NT2/D1 (cell line): ENCODE results near the gene LLGL1.

Experiments used
- DNase-seq: peaks from one replicate; pipeline ENCODE4 v3.0.0-alpha.2; 2011; ENCODE audit warnings: low read depth, low spot score
- H3K27me3 ChIP-seq: 2 replicates; pipeline ENCODE4 v1.6.0; 2011; ENCODE audit warnings: mild to moderate bottlenecking; ENCODE audit not compliant: insufficient read length, insufficient read depth
- H3K36me3 ChIP-seq: 2 replicates; pipeline ENCODE4 v1.6.1; 2011; ENCODE audit warnings: mild to moderate bottlenecking, low read length, mixed read lengths; ENCODE audit not compliant: insufficient read depth, insufficient read length
- H3K4me1 ChIP-seq: 2 replicates; pipeline ENCODE4 v1.5.1; 2011; ENCODE audit not compliant: insufficient read depth, insufficient read length
- H3K4me3 ChIP-seq: 2 replicates; pipeline ENCODE4 v1.5.1; 2011; ENCODE audit warnings: low read depth; ENCODE audit not compliant: insufficient read length
- H3K9ac ChIP-seq: 2 replicates; pipeline ENCODE4 v1.6.0; 2011; ENCODE audit warnings: low read depth; ENCODE audit not compliant: insufficient read length
- H3K9me3 ChIP-seq: 2 replicates; pipeline ENCODE4 v1.5.1; 2011; ENCODE audit warnings: mild to moderate bottlenecking, low read length; ENCODE audit not compliant: insufficient read depth
- SUZ12 ChIP-seq: IDR thresholded peaks from 2 replicates; pipeline ENCODE4 v1.6.1; 2011; ENCODE audit not compliant: insufficient read length, insufficient read depth; ENCODE audit errors: extremely low read depth
- YY1 ChIP-seq: IDR thresholded peaks from 2 replicates; pipeline ENCODE4 v1.6.1; 2011; ENCODE audit not compliant: insufficient read length, insufficient read depth
- ZNF274 ChIP-seq: IDR thresholded peaks from 2 replicates; pipeline ENCODE4 v1.6.1; 2011; ENCODE audit warnings: mild to moderate bottlenecking, low read depth, low read length

Gene LLGL1

GRCh38 chr17:18248300-18248731 is 22.9 kb downstream of the LLGL1 start:
- no peaks in the 10 kb centered on the region for H3K27me3 ChIP-seq
- H3K9me3 ChIP-seq, result no peaks in the 10 kb centered on the region
- no peak for DNase-seq
- H3K36me3 ChIP-seq, result peaks cover 82% of the 10 kb centered on the region
- H3K9ac ChIP-seq, result no peak overlapping the region
- no peak for TF ChIP-seq YY1
- TF ChIP-seq ZNF274, result no peak
- TF ChIP-seq SUZ12, result no peak
- H3K4me3 ChIP-seq, result no peak overlapping the region
- peaks cover 2% of the 10 kb centered on the region for H3K4me1 ChIP-seq

- Histone ChIP-seq H3K9ac (no peak overlapping the region), H3K4me1 (peaks cover 2% of the 10 kb centered on the region), H3K4me3 (no peak overlapping the region), H3K9me3 (no peaks in the 10 kb centered on the region), H3K27me3 (no peaks in the 10 kb centered on the region), H3K36me3 (peaks cover 82% of the 10 kb centered on the region)
- DNase-seq, result no peak
- no peak for TF ChIP-seq ZNF274
- no peak for TF ChIP-seq SUZ12
- TF ChIP-seq YY1, result no peak
Observed at GRCh38 chr17:18248811-18249210, 23.4 kb downstream of the LLGL1 start.

- Histone ChIP-seq H3K36me3 (peaks cover 88% of the 10 kb centered on the region), H3K27me3 (no peaks in the 10 kb centered on the region), H3K9me3 (no peaks in the 10 kb centered on the region), H3K4me3 (no peak overlapping the region), H3K4me1 (peaks cover 2% of the 10 kb centered on the region), H3K9ac (no peak overlapping the region)
- TF ChIP-seq YY1 (no peak), ZNF274 (no peak), SUZ12 (no peak)
- no peak for DNase-seq
Observed at GRCh38 chr17:18250259-18250658, 24.8 kb downstream of the LLGL1 start.

- DNase-seq, result no peak
- Histone ChIP-seq H3K4me3 (no peak overlapping the region), H3K9me3 (no peaks in the 10 kb centered on the region), H3K27me3 (no peaks in the 10 kb centered on the region), H3K36me3 (peaks cover 88% of the 10 kb centered on the region), H3K9ac (no peak overlapping the region), H3K4me1 (peaks cover 2% of the 10 kb centered on the region)
- TF ChIP-seq YY1 (no peak), SUZ12 (no peak), ZNF274 (no peak)
Observed at GRCh38 chr17:18250708-18251107, 25.3 kb downstream of the LLGL1 start.

- H3K4me3 ChIP-seq, result no peak overlapping the region
- peaks cover 88% of the 10 kb centered on the region for H3K36me3 ChIP-seq
- H3K4me1 ChIP-seq, result peaks cover 2% of the 10 kb centered on the region
- H3K9me3 ChIP-seq, result no peaks in the 10 kb centered on the region
- H3K27me3 ChIP-seq, result no peaks in the 10 kb centered on the region
- TF ChIP-seq YY1 (no peak), SUZ12 (no peak), ZNF274 (no peak)
- no peak for DNase-seq
- no peak overlapping the region for H3K9ac ChIP-seq
Observed at GRCh38 chr17:18251204-18251603, 25.8 kb downstream of the LLGL1 start.

GRCh38 chr17:18252160-18252559 is 26.7 kb downstream of the LLGL1 start:
- H3K4me3 ChIP-seq, result no peak overlapping the region
- no peak for DNase-seq
- peaks cover 90% of the 10 kb centered on the region for H3K36me3 ChIP-seq
- no peak for TF ChIP-seq ZNF274
- no peak for TF ChIP-seq SUZ12
- TF ChIP-seq YY1, result no peak
- no peaks in the 10 kb centered on the region for H3K9me3 ChIP-seq
- no peaks in the 10 kb centered on the region for H3K27me3 ChIP-seq
- no peak overlapping the region for H3K9ac ChIP-seq
- no peaks in the 10 kb centered on the region for H3K4me1 ChIP-seq

- TF ChIP-seq ZNF274 (no peak), SUZ12 (no peak), YY1 (no peak)
- Histone ChIP-seq H3K4me1 (no peaks in the 10 kb centered on the region), H3K9me3 (no peaks in the 10 kb centered on the region), H3K27me3 (no peaks in the 10 kb centered on the region), H3K36me3 (peaks cover 79% of the 10 kb centered on the region), H3K4me3 (no peak overlapping the region), H3K9ac (no peak overlapping the region)
- no peak for DNase-seq
Observed at GRCh38 chr17:18253187-18253884, 27.9 kb downstream of the LLGL1 start.
